Measurements from ENCODE around the gene ARPP21.

The ARPP21 gene

DNA sequence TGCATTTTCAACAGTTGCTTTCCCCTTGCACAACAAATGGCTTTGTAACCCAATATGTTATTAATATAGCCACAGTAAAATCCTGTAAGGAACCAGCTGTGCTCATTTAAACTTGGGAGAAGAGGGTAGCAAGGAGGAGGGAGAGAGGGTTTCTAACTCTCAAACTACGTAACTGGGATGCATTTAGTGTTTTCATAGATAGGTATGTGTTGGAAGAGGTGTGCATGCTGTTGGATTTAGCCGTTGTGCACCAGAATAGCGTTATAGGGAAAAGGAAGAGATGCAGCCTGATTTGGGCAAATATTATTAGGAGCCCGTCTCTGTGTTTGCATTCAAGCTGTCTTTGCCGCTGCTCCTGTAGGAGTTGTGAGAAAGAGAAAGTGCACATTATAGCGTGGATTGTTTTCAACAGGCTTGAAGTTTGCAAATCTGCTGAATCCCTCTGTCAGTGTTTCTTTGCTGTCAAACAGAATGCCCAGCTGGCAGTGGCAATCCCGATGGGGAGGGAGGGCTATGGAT, 39.4 kb downstream of the ARPP21 start:
- DNase-seq: no peak

DNA sequence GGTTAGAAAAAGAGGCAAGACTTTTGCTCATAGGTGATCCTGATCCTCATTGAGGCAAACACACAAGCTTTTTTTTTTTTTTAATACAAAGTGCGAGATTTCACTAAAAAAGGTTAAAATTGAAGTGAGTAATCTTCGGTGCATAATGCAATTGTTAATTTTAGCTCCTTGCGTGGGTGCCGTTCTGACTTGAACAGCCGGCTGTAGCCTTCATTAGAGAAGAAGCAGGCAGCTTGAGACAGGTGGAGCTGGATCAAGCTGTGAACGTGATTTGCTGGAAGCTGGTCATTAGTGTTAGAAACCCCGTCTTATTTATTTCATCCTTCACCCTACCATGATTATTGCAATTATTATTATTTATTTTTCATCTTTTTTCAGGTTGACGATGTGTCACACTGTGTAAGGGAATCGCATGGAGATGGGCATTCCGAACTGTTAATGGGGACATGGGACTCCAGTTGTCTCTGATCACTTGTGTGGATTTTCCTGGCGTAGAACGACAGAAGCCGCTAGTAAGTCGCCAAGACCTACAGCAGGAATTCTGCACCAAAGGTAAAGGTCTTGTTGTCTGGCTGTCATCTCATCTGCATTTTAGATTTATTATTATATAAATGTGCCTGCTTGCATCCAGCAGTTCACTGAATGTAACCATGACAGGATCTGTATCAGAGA, 40.2 kb downstream of the ARPP21 start:
- DNase-seq: no peak

DNA sequence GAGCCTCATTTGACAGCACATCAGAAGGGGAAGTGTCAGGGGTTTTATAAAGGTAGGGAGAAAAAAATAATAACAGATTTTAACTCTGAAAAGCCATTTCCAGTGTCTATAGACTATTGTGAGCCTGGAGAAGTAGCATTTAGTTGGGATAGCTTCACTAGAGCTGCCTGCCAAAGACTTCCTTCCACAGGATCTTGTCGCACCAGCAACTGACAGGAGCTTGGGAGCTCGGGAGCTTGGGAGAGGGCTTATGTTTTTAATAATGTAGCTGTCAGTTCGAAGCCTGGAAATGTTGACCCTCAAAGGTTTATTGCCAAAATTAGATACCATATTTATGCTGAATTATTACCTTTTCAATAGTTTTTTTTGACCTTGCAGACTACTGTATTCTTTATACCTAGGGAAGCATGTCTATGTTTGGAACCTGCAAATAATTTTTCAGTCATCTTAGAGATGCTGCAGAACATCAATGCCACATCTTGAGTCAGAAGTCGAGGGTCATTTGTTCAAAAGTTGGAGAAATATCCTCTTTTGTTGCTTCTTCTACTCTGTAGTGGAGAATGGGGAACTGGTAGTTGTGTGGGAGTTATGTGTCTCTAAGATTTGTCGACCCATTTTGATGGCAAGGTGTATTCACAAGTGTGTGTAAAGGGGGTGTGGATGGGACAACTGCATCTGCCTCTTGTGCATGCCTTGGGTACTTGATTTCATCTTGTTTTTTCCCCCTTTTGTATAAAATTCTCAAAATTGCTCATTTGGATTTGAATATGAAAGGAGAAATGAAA, 41.7 kb downstream of the ARPP21 start:
- DNase-seq: no peak

DNA sequence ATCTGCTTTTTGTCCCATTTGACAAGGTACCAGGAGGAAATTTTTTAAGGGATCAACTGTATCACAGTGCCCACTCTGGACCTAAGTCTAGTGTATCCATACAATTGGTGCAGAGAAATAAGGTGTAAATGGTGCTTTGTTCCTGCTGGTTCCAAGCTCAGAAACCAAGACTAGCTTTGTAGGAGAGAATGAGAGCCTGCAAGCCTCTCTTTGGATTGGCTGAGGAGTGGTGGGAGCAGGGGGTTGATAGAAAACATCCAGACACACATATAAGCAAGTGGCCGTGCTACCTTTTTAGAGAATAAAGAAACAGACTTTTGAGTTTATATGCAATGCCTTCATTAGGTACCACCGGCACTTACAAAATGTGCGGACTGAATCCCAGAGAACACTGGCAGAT, 45.8 kb downstream of the ARPP21 start:
- DNase-seq: no peak

DNA sequence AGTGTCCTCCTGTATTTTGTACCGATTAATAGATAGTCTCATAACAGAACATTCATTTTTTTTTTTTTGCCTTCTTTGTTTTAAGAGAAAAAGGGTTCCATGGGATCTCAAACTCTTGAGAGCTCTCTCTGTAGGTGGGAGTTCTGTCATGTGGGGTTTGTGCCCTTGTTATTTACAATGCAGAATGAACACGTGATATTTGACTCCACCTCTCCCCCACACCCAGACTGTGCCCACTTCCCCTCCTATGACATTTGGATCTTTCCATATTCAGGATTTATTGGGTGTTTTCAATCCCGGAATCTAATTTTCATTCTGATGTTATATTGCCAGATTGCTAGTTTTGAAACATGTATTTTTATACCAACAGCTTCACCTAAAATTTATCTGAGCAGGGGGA, 49.5 kb downstream of the ARPP21 start:
- no peak for DNase-seq

DNA sequence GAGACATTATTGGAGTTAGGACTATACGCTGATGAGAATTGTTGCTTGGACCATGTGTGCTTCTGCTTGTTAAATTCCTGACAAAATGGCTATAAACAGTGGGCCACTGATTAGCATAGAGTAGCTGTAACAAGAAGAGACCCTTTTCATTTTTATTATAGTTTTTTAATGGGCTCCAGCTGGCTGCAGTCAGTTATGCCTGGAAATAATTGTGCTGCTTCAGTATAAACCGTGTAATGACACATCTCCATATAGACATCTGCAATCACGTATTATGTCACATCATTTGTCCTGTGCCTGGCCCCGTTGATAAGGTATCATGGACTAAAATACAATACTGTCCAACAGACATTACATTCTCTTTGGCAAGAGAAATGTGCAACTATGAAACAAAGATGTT, 50.9 kb downstream of the ARPP21 start:
- no peak for DNase-seq

DNA sequence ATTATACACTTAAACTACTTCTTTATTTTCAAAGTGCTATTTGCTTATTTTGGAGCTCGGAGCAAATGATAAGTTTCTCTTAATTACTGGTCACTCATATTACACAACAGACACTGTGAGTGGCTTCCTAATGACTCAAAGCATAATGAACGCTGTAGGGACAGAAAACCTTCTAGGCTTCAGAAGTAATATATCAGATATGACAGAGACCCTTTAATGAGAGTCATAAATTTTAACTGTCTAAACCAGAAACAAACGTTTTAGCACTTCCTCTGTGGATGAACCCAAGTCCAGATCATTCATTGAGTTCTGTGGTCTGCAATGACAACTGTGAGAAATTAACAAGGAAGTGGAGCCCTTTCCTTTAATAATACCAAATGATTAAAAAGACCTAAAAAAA, 66.6 kb downstream of the ARPP21 start:
- DNase-seq: no peak

DNA sequence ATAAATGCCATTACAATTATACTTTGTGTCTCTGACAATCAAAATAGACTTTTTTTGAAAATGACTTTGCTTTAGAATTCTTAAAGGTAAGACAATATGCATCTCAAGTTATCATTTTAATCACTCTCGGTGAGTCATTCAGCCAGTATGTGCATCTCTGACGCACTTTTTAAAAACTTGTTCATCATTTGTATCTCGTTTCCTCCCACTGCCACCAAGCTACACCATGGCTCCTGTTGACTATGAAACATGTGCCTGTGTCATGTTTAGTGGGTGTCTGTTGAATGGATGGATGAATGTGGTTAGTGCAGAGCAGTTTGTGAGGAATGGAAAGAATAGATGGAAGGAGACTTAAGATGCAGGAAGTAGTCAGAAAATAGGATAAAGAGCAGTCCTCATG, 68.6 kb downstream of the ARPP21 start:
- no peak for DNase-seq

DNA sequence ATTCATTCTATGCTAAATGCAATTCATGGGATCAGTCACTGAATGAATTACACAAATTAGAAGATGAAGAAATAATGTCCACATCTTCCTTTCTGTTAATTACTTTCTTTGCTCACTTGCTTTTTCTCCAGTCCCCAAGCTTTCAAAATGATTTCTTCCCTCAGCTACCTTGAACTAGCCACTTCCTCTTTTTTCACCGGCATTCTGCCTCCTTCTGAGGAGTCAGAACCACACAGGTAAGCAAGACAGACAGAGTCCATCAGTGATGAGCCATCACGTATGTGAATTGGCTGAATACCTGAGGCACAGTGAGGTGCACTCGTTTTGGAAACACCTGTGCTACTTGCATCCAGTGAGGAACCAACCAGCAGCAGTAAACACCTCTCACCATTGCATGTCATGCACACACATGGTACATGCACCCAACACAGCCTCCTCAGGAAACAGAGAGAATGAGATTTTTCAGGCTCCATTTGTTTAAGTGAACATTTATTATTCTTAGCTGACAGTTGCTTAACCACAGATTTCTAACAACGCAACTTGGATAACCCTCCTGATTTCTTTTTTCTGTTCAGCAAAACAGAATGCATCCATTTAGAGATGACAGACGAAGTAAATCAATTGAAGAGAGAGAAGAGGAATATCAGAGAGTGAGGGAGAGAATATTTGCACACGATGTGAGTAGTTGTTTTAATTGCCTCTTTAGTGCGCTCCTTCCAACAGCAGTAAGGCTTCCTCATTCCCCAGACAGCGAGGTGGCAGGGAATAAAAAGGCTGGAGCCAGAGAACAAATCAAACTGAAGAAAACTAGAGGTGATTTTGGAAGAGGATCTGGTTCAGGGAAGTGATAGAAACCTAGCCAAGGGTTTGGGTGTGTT, 69.3 kb downstream of the ARPP21 start:
- DNase-seq: no peak

DNA sequence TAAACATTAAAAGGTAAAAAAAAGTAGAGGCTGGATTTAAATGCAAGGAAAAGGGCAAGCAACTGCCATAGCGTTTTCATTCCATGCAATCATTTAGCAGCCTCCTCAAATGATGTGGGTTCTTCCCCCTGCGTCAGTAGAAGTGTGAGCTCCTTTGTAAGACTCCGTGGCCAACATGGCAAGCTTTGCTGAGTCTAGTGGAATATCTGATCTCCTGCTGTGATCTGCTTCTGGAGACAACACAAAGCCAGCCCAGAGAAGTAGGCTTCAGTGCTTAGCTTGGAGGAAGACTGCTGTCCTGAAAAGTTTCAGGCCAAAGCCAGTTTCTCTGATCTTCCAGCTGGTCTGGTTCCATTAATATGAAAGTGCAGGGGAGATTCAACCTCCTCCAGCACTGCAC, 70.4 kb downstream of the ARPP21 start:
- DNase-seq: no peak

DNA sequence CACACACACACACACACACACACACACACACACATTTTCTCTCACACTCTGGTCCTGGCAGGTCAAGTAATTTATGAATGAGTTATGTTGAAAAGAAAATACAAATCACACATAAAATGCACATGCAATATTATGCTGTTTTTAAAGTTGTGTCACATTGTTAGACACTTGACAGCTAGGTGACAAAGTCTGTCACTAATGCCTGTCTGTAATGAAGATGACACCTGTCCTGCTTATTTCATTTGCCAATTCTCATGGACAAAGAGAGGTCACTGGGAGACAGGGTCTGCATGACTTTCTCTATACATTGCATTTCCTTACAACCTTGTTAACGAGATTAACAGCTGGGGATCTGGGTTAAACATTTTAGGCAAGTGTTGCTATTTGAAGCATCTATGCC, 71.2 kb downstream of the ARPP21 start:
- no peak for DNase-seq

DNA sequence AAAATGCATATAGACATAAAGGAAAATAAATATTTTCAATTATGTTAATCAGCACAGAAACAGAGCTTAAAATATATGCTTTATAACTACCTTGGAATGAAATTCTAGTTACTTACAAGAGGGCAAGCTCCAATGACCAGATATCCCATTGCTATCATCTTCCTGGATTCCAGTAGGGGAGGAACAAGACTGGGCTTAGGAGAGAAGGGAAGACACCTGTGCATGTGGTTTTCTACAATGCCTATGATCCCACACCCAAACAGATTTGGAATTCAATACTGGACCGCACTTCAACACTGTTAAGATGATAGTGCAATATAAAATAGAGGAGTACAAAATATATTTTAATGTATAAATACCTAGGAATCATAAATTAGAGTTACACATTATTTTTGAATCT, 79.6 kb downstream of the ARPP21 start:
- no peak for DNase-seq

DNA sequence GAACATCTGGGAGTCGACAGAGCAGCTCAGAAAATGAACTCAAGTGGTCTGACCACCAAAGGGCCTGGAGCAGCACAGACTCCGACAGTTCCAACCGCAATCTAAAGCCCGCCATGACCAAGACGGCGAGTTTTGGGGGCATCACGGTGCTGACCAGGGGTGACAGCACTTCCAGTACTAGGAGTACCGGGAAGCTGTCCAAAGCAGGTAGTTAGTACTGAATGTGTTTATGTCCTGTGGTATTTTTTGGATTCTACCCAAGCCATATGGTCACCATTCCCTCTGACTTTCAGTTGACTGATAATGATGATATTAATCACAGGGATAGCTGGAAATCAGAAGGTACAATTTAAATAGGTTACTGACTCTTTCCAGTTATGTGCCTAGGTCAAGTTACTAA, 82.3 kb downstream of the ARPP21 start:
- DNase-seq: no peak

DNA sequence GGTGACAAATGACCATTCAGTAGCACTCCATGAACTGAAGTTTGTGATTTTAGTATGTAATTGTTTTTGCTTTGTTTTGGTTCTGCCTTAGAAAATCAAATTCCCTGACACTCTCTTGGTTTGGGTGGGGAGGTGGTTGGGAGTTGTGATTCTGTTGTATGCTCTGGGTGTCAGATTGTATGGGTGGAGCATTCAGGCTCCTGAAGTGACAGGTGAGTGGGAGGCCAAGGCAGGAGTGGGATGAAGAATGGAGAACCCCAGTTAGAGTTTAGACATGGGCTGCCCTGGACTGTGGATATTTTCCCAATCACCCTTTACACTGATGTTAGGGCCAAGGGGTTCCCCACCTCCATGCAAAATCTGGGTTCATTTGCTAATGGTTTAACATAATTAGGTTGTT, 83.6 kb downstream of the ARPP21 start:
- DNase-seq: no peak

DNA sequence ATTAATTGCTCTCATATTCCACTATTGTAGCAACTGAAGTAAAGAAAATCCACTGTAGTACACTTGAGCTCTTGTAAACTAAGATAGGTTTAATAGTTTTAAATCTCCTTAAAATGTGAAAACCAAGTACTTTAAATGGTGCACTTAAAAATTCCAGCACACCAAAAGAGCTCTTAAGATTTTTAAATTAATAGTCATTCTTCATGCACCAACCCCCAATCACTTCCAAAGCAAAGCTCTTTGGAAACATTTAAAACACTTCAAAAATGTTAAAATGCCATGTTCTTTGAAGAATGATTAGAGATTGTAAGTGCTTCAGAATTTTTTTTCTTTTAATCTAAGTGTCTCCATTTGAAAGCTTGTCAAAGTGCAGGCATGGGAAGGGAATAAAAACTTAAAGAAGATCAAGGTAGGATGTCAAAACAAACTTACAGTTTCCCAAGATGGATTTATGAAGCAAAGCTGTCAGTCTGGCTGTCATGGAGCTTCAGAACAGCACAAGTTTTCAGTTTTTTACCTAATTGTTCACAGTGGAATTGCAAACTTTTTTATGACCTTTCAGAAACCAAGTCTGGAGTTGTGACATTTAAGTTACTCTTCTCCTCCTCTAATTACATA, 84.3 kb downstream of the ARPP21 start:
- no peak for DNase-seq

DNA sequence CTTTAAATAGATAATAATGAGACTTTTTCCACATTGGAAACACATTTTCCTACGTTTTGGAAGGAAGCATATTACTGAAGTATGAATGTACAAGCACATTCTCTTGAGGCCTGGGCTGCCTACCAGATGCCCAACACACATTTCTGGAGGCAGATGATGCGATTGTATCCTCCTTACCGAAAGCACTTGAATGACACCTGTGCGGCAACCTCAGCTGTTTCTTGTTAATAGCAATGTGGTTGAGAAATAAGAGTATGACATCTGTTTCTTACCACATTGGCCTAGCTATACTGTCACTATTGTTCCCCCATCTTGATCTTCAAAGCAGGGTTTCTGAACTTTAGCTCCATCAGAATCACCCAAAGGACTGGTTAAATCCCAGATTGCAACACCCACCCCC, 84.8 kb downstream of the ARPP21 start:
- no peak for DNase-seq

DNA sequence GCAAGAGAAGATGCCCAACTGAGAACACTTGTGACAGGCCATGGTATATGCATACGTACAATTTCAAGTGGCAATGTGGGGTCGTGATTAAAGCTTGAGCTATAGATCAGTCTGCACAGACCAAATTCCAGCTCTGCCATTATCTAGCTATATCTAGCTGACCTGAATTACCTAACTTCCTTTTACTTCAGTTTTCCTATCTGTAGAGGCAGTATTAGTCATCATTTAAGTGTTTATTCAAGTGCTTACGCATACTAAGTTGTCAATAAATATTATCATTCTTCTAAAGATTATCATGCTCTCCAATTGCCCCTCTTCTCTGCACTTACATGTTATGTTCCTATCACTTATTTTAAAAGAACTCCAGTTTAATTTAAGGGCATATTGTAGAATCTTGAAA, 87.9 kb downstream of the ARPP21 start:
- DNase-seq: no peak

DNA sequence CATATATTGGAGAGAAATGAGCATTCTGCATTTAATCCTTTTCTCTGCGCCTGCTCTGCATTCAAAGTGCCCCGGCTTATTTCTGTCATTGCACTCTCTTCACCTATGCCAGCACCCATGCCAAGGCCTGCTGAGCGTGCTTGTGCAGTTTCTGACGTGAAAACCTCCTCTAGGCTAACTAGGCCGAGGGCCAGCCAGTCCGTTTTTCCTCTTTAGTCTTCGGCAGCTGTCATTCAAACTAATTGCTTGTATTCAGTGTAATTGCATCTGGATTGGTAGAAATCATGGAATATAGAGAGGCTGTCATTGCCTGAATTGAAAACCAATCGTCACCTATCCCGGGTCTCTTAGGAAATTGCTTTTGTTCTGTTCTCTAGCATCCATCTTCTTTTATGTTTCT, 94.0 kb downstream of the ARPP21 start:
- no peak for DNase-seq

DNA sequence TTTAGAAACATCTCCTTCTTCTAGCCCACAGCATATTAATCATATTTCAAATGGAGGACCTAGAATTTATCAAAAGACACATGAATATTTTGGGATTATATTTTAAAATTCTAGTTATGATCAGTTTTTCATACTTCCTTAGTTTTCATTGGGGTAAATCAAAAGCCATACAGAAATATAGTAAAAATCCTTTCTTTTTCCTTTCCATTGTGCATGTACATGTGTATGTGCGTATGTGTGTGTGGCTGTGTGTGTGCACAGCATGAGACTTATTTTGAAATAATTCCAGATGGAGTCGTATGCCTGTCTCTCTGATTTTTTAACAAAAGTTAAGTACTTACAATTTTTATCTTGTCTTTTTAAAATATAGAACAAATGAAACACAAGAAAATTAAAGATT, 94.5 kb downstream of the ARPP21 start:
- no peak for DNase-seq

DNA sequence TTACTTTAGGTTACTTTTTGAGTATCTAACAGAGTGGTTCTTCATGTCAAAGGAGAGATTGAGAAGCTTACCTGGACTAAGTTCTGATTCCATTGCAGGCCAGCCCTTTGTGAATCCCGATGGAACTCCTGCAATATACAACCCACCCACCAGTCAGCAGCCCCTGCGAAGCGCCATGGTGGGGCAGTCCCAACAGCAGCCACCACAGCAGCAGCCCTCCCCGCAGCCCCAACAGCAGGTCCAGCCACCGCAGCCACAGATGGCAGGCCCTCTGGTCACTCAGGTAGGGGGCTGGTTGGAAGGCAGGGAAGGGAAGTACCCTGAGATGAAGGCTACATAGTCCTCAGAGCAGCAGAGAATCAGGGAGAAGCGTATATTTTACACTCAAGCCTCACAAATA, 97.8 kb downstream of the ARPP21 start:
- no peak for DNase-seq

DNA sequence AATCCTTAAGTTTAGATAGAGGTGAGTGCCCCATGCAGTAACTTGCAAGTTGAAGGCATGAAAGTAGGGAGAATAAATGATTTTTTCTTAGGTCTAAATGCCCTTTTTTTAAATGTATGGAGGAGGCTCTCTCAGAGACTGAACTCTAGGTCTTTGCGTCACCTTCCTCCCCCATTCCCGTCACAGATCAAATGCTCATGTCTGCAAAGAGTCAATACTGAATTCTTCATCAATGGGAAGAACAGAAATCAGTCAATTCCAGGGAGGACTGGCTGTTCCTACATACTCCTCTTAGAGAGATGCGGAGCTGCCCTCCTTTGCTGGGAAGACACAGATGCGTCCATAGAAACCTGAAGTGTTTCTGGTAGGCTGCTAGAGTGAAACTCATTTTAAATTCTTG, 98.2 kb downstream of the ARPP21 start:
- no peak for DNase-seq

DNA sequence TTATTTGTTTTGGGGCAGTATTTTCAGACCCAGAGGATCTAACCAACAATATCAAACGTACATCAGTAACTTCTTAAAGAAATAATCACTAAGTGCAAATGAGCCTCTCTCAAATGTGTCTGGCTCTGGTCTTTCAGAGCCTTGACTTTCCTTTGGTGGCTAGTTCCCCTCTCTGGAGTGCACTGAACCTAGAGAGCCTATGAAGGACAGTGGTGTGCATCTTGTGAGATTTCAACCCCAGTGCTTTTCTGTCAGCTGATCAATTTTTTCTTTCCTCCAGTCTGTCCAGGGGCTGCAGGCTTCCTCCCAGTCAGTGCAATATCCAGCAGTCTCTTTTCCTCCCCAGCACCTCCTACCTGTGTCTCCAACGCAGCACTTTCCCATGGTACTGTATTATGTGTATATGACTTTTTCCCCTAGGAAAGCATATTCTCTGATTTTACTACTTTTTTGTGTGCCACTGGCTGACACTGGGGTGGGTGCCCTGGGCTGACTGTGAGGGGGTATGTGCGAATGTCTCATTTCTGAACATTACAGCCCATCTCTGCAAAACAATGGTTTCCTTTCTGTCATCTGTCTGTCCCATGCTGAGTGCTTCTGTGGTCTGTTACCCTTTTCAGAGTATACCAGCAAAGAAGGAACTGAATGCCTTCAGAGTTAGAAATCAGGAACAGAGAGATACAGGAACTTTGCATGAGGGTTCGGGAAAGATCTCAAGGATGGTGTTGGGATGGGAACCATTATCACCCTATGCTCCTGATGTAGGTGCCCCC, 98.8 kb downstream of the ARPP21 start:
- no peak for DNase-seq
